IMR-90 (cell line): ENCODE measurements around the gene EXOSC9. TPM values are rescaled to one million over a fixed set of nuclear protein-coding genes. Genes with fewer than 3 reads are reported as not detected.
A peak's percentile ranks its signal among the peaks of the same experiment; 100 is the strongest.

Source experiments
- ATAC-seq: fragments of 200-7000 bp; cut with Tn5 transposase; 2 replicates; pipeline ENCODE4 v1.9.1; 2020; ENCODE audit warnings: low read depth, mild to moderate bottlenecking, moderate library complexity
- BruUV-seq: library from RNA; stranded (reverse); fragments of 400-500 nt; replicated peaks from 2 replicates; lab custom pipeline; 2021; lab: Mats Ljungman, UMichigan
- CTCF ChIA-PET: fragments of 300-600 bp; formaldehyde crosslinking; extraction: SDS; loops from one replicate; lab custom pipeline; 2021; ENCODE audit warnings: antibody characterized with exemption; lab: Yijun Ruan, JAX
- POLR2A ChIA-PET: fragments of 300-600 bp; sonication (Branson Sonifier 250); formaldehyde crosslinking; loops from one replicate; lab custom pipeline; 2022; ENCODE audit warnings: antibody characterized with exemption; ENCODE audit not compliant: unreplicated experiment; lab: Charles Lee
- DNase-seq: peaks from one replicate; pipeline ENCODE4 v3.0.0; 2013
- H2AFZ ChIP-seq: replicated peaks from 2 replicates; pipeline ENCODE3; 2013; ENCODE audit warnings: low read length, mild to moderate bottlenecking; ENCODE audit not compliant: poor library complexity
- H2AK5ac ChIP-seq: 2 replicates; pipeline ENCODE4 v1.6.1; 2013; ENCODE audit warnings: low read depth, low read length, inconsistent platforms
- H2AK9ac ChIP-seq: replicated peaks from 2 replicates; pipeline ENCODE3; 2013; ENCODE audit warnings: mild to moderate bottlenecking, low read depth, low read length, moderate library complexity; ENCODE audit not compliant: poor library complexity
- H2BK120ac ChIP-seq: 2 replicates; pipeline ENCODE4 v1.6.1; 2013; ENCODE audit warnings: low read depth, low read length, inconsistent platforms
- H2BK15ac ChIP-seq: 3 replicates; pipeline ENCODE4 v1.6.1; 2013; ENCODE audit warnings: low read depth, low read length, inconsistent platforms
- H2BK20ac ChIP-seq: 2 replicates; pipeline ENCODE4 v1.6.1; 2013; ENCODE audit warnings: low read depth, mild to moderate bottlenecking, inconsistent platforms, low read length, moderate library complexity
- H2BK5ac ChIP-seq: 2 replicates; pipeline ENCODE4 v1.6.1; 2013; ENCODE audit warnings: mild to moderate bottlenecking, low read depth, low read length, inconsistent platforms; ENCODE audit not compliant: poor library complexity, severe bottlenecking
- H3K14ac ChIP-seq: replicated peaks from 2 replicates; pipeline ENCODE4 v1.6.1; 2013; ENCODE audit warnings: low read depth, low read length, inconsistent platforms
- H3K18ac ChIP-seq: 2 replicates; pipeline ENCODE4 v1.6.1; 2013; ENCODE audit warnings: low read depth, low read length, control low read depth
- H3K23ac ChIP-seq: 2 replicates; pipeline ENCODE4 v1.6.1; 2013; ENCODE audit warnings: low read depth, low read length, inconsistent platforms
- H3K27ac ChIP-seq: 2 replicates; pipeline ENCODE4 v1.5.1; 2013; ENCODE audit warnings: mild to moderate bottlenecking, control low read depth, low read length; ENCODE audit not compliant: insufficient read depth
- H3K27me3 ChIP-seq: 2 replicates; pipeline ENCODE4 v1.6.1; 2013; ENCODE audit warnings: low read length; ENCODE audit not compliant: control insufficient read depth, insufficient read depth
- H3K36me3 ChIP-seq: 2 replicates; pipeline ENCODE4 v1.6.1; 2013; ENCODE audit warnings: low read length, mixed read lengths; ENCODE audit not compliant: control insufficient read depth, insufficient read depth
- H3K4ac ChIP-seq: 2 replicates; pipeline ENCODE4 v1.6.1; 2013; ENCODE audit warnings: low read depth, low read length, inconsistent platforms
- H3K4me1 ChIP-seq: 2 replicates; pipeline ENCODE4 v1.6.1; 2013; ENCODE audit warnings: low read length, mixed read lengths; ENCODE audit not compliant: control insufficient read depth, insufficient read depth
- H3K4me2 ChIP-seq: 2 replicates; pipeline ENCODE4 v1.6.1; 2013; ENCODE audit warnings: low read depth, mild to moderate bottlenecking, control low read depth, low read length, moderate library complexity
- H3K4me3 ChIP-seq: 2 replicates; pipeline ENCODE4 v1.5.1; 2013; ENCODE audit warnings: low read depth, mild to moderate bottlenecking, control low read depth, low read length, moderate library complexity; ENCODE audit not compliant: insufficient read depth
- H3K56ac ChIP-seq: 2 replicates; pipeline ENCODE4 v1.6.1; 2013; ENCODE audit warnings: low read length, inconsistent platforms; ENCODE audit not compliant: insufficient read depth; ENCODE audit errors: extremely low read depth
- H3K79me1 ChIP-seq, 2 experiments: 2 replicates each; pipeline ENCODE4 v1.6.1; 2013; ENCODE audit warnings: low read length in 2 of 2, inconsistent platforms in 1 of 2, low read depth in 1 of 2
- H3K9ac ChIP-seq: 2 replicates; pipeline ENCODE4 v1.6.1; 2013; ENCODE audit warnings: low read depth, low read length, control low read depth
- H3K9me1 ChIP-seq: 2 replicates; pipeline ENCODE4 v1.6.1; 2013; ENCODE audit warnings: low read length, inconsistent platforms; ENCODE audit not compliant: insufficient read depth
- H3K9me3 ChIP-seq: 2 replicates; pipeline ENCODE4 v1.6.1; 2013; ENCODE audit warnings: low read length; ENCODE audit not compliant: control insufficient read depth, insufficient read depth
- H4K20me1 ChIP-seq: 2 replicates; pipeline ENCODE4 v1.6.1; 2013; ENCODE audit warnings: low read length, inconsistent platforms; ENCODE audit not compliant: insufficient read depth
- H4K5ac ChIP-seq: 2 replicates; pipeline ENCODE4 v1.6.1; 2013; ENCODE audit warnings: mild to moderate bottlenecking, low read depth, low read length, control low read depth
- H4K8ac ChIP-seq, 2 experiments: 2 replicates each; pipeline ENCODE4 v1.6.1; 2013; ENCODE audit warnings: low read depth in 2 of 2, low read length in 2 of 2, control low read depth in 1 of 2, inconsistent platforms in 1 of 2
- H4K91ac ChIP-seq: 2 replicates; pipeline ENCODE4 v1.6.1; 2013; ENCODE audit warnings: low read depth, low read length, inconsistent platforms; ENCODE audit not compliant: insufficient read depth
- NFE2L2 ChIP-seq: fragments of 150-350 bp; IDR thresholded peaks from 2 replicates; pipeline ENCODE4 v1.6.1; 2016; ENCODE audit warnings: low read depth, mild to moderate bottlenecking, low read length
- POLR2A ChIP-seq: IDR thresholded peaks from 2 replicates; pipeline ENCODE4 v1.6.1; 2012; ENCODE audit warnings: mild to moderate bottlenecking, low read depth, low read length
- RAD21 ChIP-seq: IDR thresholded peaks from 2 replicates; pipeline ENCODE4 v1.6.1; 2012; ENCODE audit warnings: low read length, improper control_type of control experiment
- WGBS, 2 experiments: methylation state at CpG; one replicate each; pipeline versions ENCODE4 v1.1.5 to v1.1.7; 2013; ENCODE audit warnings: missing lambda C conversion rate in 2 of 2; ENCODE audit not compliant: insufficient read length in 1 of 2; ENCODE audit errors: extremely low coverage in 2 of 2; 5-methylcytosine and 5-hydroxymethylcytosine counted together
- dilution Hi-C: fragments of 300-500 bp; cut with HindIII; formaldehyde crosslinking; loops from one replicate; pipeline ENCODE4 v1.14.3; 2018; ENCODE audit warnings: low sequenced_read_pairs; ENCODE audit not compliant: unreplicated experiment
- in situ Hi-C: fragments of 300-500 bp; cut with MboI; formaldehyde crosslinking; loops from 3 replicates; pipeline ENCODE4 v1.14.3; 2019; ENCODE audit warnings: low sequenced_read_pairs, inconsistent platforms, mixed read lengths
- intact Hi-C: fragments of 100-400 bp; cut with micrococcal nuclease; formaldehyde crosslinking; loops from 2 replicates; pipeline ENCODE4 v1.10.0; 2022
- polyA plus RNA-seq, 3 experiments: library from polyadenylated mRNA; depleted of rRNA; stranded (reverse); fragments of >200 nt; gene quantifications; 2 replicates each; pipeline ENCODE4 v1.2.3, GENCODE V29; 2012; ENCODE audit warnings: low replicate concordance in 1 of 3
- total RNA-seq: library from RNA; depleted of rRNA; stranded (reverse); fragments of >200 nt; gene quantifications from 2 replicates; pipeline ENCODE4 v1.2.3, GENCODE V29; 2012

The EXOSC9 gene
- total and polyA plus RNA-seq, 2 of the 4 experiments (the other 2 are of a cell fraction) = 34.7 to 47.5 TPM

GRCh38 chr4:121784975-121785374, 16.1 kb upstream of the EXOSC9 start:
- in situ Hi-C loops = no loop called here
- H2BK20ac ChIP-seq = peak overlapping the region; percentile 94
- H3K4ac ChIP-seq = peak overlapping the region; percentile 98
- peak overlapping the region; percentile 100 for H2BK120ac ChIP-seq
- 0% methylated on average over 2 of the region's 2 CpGs; no CpG with 5 or more reads in 1 of the 2 experiments for WGBS, 2 experiments
- H3K9me3 ChIP-seq = peaks cover 3% of the 10 kb centered on the region; the same call in 1 of the 2 replicates
- DNase-seq = peak; percentile 97
- intact Hi-C loops = no loop called here
- peak overlapping the region; percentile 92 to 97 for H4K8ac ChIP-seq
- H3K23ac ChIP-seq = peak overlapping the region; percentile 98
- no peaks in the 10 kb centered on the region for H4K20me1 ChIP-seq
- H2BK15ac ChIP-seq = peak overlapping the region; percentile 84; the same call in 2 of the 3 replicates
- H3K27me3 ChIP-seq = no peaks in the 10 kb centered on the region
- H3K79me1 ChIP-seq = peaks cover 0 to 21% of the 10 kb centered on the region in 2 experiments; a peak in 2 of 4 replicates
- peak overlapping the region; percentile 80 for H2AFZ ChIP-seq
- peak; percentile 91 for ATAC-seq
- peak overlapping the region; percentile 89 for H2AK5ac ChIP-seq
- H3K18ac ChIP-seq = peak overlapping the region; percentile 77
- H3K9me1 ChIP-seq = peaks cover 17% of the 10 kb centered on the region
- peak overlapping the region; percentile 94 for H3K56ac ChIP-seq
- H3K36me3 ChIP-seq = no peaks in the 10 kb centered on the region
- no TSS peak for BruUV-seq
- dilution Hi-C loops = no loop called here
- H3K4me2 ChIP-seq = no peak overlapping the region; the same call in 1 of the 2 replicates
- H4K5ac ChIP-seq = peak overlapping the region; percentile 85
- H3K4me1 ChIP-seq = peaks cover 17% of the 10 kb centered on the region
- H2BK5ac ChIP-seq = peak overlapping the region; percentile 98
- peak overlapping the region; percentile 87 for H2AK9ac ChIP-seq
- H4K91ac ChIP-seq = peak overlapping the region; percentile 100
- TF ChIP-seq RAD21 (no peak), POLR2A (peak; percentile 46; the same call in 1 of the 2 replicates), NFE2L2 (peak; percentile 30; the same call in 1 of the 2 replicates)
- peak overlapping the region; percentile 66 for H3K27ac ChIP-seq
- H3K14ac ChIP-seq = peak overlapping the region; percentile 96
- POLR2A ChIA-PET = no interaction called here
- CTCF ChIA-PET = no interaction called here
- H3K9ac ChIP-seq = peak overlapping the region; percentile 59; the same call in 1 of the 2 replicates
- H3K4me3 ChIP-seq = no peak overlapping the region
